Measurements from ENCODE around the gene IL1RN.

- TF ChIP-seq CTCF (IDR thresholded peaks at IDR 0.05) (no peak), EP300 (IDR thresholded peaks at IDR 0.05) (no peak), POLR2A (IDR thresholded peaks at IDR 0.05) (no peak)
Observed at GRCh38 chr2:113133704-113134598, 6.6 kb downstream of the IL1RN start.

All from suprapubic skin (tissue), 3 donors.